DMS114 treated with DMSO at 0.1 percent for 48 hours (cell line): ENCODE measurements around the gene ZNF414.
"Not testable (repeated sequence)": the region's sequence is repeated elsewhere in the genome, so short reads cannot be mapped to it uniquely, and the experiment has no call there.

ENCODE experiments used
- DNase-seq: peaks from one replicate; lab custom pipeline; 2025; ENCODE audit not compliant: unreplicated experiment; lab: John Stamatoyannopoulos, UW

Gene ZNF414, protein sequence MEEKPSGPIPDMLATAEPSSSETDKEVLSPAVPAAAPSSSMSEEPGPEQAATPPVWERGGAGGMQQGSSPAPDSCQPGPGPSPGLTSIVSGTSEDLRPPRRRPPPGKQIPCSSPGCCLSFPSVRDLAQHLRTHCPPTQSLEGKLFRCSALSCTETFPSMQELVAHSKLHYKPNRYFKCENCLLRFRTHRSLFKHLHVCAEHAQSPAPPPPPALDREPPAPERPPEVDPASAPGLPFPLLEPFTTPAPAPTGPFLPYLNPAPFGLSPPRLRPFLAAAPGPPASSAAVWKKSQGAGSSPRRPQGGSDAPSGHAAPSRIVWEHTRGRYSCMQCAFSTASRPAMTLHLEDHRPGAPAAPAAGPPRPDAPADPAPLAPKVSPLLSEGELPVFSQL

DNA sequence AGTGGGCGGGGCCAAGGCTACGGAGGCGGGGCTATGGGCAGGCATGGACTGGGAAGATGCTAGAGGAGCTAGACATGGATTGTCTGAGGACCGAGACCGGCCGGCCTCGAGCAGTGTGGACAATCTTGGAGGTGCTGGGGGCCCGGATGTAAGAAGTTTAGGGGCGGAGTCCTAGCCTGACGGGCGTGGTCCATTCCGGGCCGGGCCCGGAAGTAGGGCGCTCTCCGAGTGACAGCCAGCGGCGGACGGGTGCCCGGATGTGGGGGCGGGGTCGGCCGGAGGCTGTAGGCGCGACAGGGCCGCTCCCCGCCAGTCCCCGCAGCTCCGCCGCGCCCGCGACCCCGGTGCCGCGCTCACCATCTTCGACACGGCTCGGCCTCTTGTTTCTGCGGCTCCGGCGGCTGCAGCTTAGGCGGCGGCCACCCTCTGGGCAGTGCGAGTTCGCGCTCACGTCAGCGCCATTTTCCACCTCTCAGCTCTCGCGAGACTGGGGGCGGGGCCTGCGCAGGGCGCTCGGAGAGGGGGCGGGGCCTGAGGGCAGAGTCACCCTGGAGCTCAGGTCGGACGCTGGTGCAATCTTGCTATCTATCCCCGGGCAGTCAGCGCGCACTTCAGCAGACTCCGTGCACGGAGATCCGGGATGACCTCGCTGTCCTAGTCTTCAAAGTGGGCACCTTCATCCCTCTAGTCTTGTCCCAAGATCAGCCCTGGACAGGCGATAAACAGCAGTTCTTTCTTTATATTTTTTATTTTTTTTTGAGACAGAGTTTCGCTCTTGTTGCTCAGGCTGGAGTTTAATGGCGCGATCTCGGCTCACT lies at the start of gene ZNF414:
ZNF414 (minus strand) TSS at position 481 of the 818 bp plus-strand sequence; CDS start at position 360, 121 bp downstream.
- peak; percentile 79 for DNase-seq

GRCh38 chr19:8561075-8561764 lies 47.3 kb upstream of the ZNF414 start:
- no peak for DNase-seq

- no peak for DNase-seq
These were observed 44.4 kb upstream of the ZNF414 start for GRCh38 chr19:8558325-8558724.

- DNase-seq = no peak
These were observed 43.8 kb upstream of the ZNF414 start for GRCh38 chr19:8557642-8558238.

DNA sequence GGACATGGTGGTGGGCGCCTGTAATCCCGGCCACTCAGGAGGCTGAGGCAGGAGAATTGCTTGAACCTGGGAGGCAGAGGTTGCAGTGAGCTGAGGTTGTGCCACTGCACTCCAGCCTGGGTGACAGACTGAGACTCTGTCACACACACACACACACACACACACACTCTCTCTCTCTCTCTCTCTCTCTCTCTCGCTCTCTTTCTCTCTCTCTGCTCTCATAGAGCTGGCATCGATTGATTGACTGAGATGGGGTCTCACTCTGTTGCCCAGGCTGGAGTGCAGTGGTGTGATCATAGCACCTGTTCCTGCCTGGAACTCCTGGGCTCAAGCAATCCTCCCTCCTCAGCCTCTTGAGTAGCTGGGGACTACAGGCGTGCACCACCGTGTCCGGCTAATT lies 39.8 kb upstream of the ZNF414 start:
- not testable (repeated sequence) for DNase-seq

GRCh38 chr19:8552810-8553209 lies 38.8 kb upstream of the ZNF414 start:
- DNase-seq = no peak

DNA sequence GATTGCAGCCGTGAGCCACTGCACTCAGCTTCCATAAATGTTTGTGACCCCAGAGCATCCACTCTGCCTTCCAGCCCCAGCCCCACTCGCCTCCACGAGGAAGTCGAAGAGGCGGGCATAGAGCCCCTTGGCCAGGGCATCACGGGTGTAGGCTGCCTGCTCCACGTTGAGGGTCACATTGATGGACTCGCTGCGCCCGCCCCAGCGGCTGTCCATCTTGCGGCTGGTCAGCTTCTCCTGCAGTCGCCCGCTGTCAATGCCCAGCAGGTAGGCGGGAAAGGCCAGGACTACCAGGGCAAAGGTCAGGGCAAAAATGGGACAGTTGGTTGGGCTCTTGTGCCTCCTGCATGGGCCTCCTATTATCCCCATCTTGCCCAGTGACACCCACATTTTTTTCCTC lies 36.1 kb upstream of the ZNF414 start:
- no peak for DNase-seq

DNA sequence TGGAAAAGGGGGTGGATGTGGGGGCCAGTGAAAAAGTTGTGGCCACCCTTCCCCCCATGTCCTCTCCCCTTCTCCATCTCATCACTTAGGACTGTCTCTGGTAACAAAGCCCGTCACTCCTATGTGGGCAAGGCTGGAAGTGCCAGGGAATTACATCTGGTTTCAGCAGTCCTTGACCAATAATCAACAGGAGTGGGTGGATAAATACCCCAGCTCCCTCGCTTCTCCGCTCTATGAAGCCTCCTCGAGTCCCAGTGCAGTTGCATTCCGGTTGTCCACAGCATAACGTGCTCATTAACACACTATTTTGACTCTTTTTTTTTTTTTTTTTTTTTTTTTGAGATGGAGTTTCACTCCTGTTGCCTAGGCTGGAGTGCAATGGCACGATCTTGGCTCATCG lies 31.8 kb upstream of the ZNF414 start:
- no peak for DNase-seq

GRCh38 chr19:8544168-8544567 lies 30.2 kb upstream of the ZNF414 start:
- DNase-seq = no peak

GRCh38 chr19:8539621-8540149 lies 25.7 kb upstream of the ZNF414 start:
- no peak for DNase-seq

GRCh38 chr19:8537099-8537498 lies 23.1 kb upstream of the ZNF414 start:
- DNase-seq = no peak

GRCh38 chr19:8536282-8536681 lies 22.3 kb upstream of the ZNF414 start:
- no peak for DNase-seq

DNA sequence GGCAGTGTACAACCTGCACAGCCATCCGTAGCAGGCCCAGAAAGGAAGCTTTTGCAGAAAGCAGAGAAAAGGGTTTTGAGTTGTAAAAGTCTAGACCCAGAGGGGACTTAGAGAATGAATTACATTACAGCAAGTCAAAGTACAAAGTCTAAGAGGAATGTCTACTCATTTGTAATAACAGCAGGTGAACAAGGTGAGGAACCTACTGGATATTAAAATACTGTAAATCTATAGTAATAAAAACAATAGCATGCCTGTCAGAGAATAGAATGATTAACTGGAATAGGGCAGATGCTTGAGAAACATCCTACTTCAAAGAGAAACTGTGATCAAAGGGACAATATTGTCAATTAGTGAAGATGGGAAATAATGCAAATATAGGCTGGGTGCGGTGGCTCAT lies 18.3 kb upstream of the ZNF414 start:
- DNase-seq = no peak

DNA sequence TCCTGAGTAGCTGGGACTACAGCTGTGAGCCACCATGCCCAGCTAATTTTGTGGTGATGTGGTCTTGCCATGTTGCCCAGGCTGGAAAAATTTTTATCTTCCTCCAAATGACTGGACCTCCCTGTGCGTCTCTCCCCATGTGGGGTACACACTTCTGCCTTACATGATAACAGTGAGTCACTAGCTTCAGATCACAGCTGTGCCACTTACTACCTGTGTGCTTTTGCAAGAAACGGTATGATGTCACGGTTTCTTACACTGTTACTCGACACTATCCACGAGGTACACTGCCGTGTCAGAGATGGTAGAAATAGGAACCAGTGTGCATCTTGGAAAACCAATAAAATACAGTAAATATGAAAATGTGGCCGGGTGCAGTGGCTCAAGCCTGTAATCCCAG lies 17.5 kb upstream of the ZNF414 start:
- no peak for DNase-seq

DNA sequence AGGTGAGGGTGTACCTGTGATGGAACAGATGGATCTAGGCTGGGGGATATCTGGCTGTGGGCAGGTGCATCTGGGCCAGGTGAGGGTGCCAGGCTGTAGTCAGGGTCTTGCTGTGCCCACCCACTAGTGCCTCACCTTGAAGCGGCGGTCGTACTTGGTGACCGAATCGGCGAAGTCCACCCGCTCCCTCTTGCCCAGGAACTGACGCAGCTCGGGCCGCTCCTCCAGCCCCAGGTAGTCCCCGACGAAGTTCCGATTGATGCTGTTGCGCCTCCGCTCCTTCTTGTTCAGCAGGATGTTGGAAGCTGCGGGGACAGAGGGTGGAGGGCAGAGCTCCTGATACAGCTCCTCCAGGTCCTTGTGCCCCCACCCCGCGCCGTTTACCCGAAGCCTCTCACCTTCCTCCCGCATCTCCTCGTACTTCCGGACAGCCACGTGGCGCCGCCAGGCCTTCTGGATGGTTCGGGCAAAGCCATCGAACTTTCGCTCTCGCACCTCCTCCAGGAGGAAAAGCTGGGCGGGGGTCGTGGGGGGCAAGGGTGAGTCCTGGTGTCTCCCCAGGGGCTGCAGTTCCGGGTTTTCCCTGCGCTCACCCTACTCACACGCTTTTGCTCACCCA lies 16.2 kb upstream of the ZNF414 start:
- DNase-seq = no peak

DNA sequence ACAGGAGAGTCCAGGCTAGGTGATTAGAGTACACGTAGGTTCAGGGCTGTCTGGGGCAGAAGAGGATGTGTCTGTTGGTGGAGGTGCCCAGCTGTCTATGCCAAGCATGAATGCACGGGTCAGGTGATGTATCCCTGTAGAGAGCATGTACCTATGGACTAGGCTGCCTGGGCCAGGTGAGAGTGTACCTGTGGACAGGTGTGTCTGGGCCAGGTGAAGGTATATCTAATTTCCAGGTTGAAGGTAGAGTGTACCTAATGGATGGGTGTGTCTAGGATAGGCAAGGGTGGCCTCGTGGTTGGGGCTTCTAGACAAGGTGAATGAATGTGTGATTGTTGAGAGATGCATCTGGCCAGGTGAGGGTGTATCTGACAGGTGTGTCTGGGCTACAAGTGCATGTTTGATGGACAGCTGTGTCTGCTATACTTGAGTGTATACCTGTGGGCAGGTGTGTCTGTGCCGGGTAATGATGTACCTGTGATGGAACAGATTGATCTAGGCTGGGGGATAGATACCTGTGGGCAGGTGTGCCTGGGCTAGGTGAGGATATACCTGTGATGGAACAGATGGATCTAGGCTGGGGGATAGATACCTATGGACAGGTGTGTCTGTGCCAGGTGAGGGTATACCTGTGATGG lies 15.5 kb upstream of the ZNF414 start:
- no peak for DNase-seq

GRCh38 chr19:8528500-8528899 lies 14.5 kb upstream of the ZNF414 start:
- no peak for DNase-seq

GRCh38 chr19:8526345-8527091 lies 12.6 kb upstream of the ZNF414 start:
- peak; percentile 79 for DNase-seq

DNA sequence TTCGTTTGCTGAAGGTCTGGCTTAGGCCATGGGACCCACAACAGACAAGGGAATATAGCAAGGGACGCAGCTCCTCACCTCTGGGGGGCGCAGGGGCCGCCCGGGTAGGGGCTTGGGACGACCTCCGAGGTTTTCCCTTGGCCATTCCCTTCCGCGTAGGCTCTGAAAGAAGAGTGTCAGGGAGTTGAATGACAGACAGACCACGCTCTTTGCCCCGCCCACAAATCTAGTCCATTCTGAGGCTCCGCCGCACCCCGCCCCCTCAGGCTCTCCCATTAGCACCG lies 11.4 kb upstream of the ZNF414 start:
- no peak for DNase-seq

GRCh38 chr19:8519388-8519787 lies 5.4 kb upstream of the ZNF414 start:
- no peak for DNase-seq
